ENCODE results near the gene HGS.
A peak's percentile ranks its signal among the peaks of the same experiment; 100 is the strongest.

GRCh38 chr17:81702934-81703746, 19.3 kb downstream of the HGS start, which contains the start of gene MRPL12:
- TF ChIP-seq, protein P1, sequence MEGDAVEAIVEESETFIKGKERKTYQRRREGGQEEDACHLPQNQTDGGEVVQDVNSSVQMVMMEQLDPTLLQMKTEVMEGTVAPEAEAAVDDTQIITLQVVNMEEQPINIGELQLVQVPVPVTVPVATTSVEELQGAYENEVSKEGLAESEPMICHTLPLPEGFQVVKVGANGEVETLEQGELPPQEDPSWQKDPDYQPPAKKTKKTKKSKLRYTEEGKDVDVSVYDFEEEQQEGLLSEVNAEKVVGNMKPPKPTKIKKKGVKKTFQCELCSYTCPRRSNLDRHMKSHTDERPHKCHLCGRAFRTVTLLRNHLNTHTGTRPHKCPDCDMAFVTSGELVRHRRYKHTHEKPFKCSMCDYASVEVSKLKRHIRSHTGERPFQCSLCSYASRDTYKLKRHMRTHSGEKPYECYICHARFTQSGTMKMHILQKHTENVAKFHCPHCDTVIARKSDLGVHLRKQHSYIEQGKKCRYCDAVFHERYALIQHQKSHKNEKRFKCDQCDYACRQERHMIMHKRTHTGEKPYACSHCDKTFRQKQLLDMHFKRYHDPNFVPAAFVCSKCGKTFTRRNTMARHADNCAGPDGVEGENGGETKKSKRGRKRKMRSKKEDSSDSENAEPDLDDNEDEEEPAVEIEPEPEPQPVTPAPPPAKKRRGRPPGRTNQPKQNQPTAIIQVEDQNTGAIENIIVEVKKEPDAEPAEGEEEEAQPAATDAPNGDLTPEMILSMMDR (IDR thresholded peaks at IDR 0.05; ENCODE audit: control extremely low read depth in 1 of 3, insufficient read depth in 1 of 3, low read depth in 1 of 3, low read length in 3 of 3), result peak in 1 of 3 experiments; percentile 18; a peak in 1 of 4 replicates
- TF ChIP-seq MAX (IDR thresholded peaks at IDR 0.05) (peak; percentile 95), SAP30 (IDR thresholded peaks at IDR 0.05; ENCODE audit: insufficient read depth, insufficient replicate concordance, low read length) (no peak), POLR2AphosphoS5 (IDR thresholded peaks at IDR 0.05; ENCODE audit: low read depth, low read length) (peak; percentile 98), RAD21 (IDR thresholded peaks at IDR 0.05 in 1 of 2, conservative IDR thresholded peaks at IDR 0.05 in 1 of 2; ENCODE audit: low read depth in 2 of 2, low read length in 2 of 2) (no peak), POLR2A (IDR thresholded peaks at IDR 0.05; ENCODE audit: control extremely low read depth in 1 of 2, low read depth in 2 of 2, low read length in 2 of 2) (peak; percentile 83 to 99), CHD1 (IDR thresholded peaks at IDR 0.05; ENCODE audit: low read depth, low read length) (no peak), TCF12 (IDR thresholded peaks at IDR 0.05; ENCODE audit: low read depth, low read length) (no peak), BCL11A (IDR thresholded peaks at IDR 0.05; ENCODE audit: low read depth in 2 of 2, low read length in 2 of 2) (no peak)
- TF ChIP-seq, protein P2, sequence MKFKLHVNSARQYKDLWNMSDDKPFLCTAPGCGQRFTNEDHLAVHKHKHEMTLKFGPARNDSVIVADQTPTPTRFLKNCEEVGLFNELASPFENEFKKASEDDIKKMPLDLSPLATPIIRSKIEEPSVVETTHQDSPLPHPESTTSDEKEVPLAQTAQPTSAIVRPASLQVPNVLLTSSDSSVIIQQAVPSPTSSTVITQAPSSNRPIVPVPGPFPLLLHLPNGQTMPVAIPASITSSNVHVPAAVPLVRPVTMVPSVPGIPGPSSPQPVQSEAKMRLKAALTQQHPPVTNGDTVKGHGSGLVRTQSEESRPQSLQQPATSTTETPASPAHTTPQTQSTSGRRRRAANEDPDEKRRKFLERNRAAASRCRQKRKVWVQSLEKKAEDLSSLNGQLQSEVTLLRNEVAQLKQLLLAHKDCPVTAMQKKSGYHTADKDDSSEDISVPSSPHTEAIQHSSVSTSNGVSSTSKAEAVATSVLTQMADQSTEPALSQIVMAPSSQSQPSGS (IDR thresholded peaks at IDR 0.05; ENCODE audit: low read length), result no peak

Measured in H1 (cell line).